ENCODE results near the gene LATS1. TPM values are rescaled to one million over a fixed set of nuclear protein-coding genes. Genes with fewer than 3 reads are reported as not detected.
A peak's percentile ranks its signal among the peaks of the same experiment; 100 is the strongest.
"Not testable (repeated sequence)": the region's sequence is repeated elsewhere in the genome, so short reads cannot be mapped to it uniquely, and the experiment has no call there.

The LATS1 gene
- total RNA-seq, 1 experiment from 2014 or later, result 8.5 TPM

DNA sequence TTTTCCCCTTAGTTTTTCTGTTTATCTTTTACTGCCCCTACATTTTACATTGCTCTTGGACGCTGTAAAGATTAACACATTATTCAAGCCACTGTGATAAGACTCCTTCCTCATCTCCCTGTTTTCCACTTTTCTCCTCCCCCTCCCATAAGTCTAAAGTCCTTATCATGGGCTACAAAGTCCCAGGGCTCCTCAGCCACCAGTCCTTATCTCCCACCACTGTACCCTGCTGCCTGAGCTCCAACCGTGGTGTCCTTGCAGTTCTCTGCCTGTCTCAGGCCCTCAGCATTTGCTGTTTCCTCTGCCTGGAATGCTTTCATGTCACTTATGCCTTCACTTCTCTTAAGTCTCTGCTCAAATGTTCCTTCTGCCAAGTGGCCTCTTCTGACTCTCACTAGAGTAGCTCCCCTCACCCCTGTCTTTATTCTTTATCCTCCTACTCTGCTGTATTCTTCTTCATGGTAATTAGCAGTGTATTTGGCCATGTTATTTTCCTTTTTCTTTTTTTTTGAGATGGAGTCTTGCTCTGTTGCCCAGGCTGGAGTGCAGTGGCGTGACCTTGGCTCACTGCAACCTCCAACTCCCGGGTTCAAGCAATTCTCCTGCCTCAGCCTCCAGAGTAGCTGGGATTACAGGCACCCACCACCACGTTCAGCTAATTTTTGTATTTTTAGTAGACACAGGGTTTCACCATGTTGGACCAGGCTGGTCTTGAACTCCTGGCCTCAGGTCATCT, 10.8 kb upstream of the LATS1 start:
- DNase-seq (ENCODE audit: low spot score), result no peak

DNA sequence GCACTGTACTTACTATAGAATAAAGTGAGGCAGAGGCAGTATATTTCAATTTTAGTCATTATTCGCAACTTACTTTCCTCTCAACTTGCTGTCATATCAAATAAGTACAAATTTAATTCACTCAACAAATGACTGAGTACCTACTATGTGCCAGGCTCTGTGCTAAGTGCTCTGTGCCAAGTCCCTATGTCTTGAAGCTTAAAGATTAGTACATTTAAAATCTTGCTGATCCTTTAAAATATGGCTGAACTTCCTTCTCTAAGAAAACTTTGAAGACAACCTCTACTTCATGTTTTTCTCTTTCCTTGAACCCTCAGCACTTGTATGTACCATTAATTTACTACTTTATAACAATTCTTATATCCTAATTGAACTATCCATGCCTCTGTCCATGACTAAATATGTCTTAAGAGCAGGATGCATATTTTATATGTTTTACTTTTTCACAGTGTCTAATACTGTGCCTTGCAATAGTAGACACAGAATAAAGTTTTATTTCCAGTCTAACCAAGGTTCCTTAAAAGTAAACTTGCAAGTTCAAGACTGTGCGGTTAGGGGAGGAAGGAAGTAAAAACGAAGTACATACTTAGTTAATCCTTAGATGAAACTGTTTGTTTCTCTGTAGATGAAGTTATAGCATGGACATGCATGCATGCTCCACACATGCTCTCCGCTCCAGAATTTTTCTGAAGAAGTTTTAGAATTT, 10.0 kb upstream of the LATS1 start:
- DNase-seq (ENCODE audit: low spot score), result no peak

DNA sequence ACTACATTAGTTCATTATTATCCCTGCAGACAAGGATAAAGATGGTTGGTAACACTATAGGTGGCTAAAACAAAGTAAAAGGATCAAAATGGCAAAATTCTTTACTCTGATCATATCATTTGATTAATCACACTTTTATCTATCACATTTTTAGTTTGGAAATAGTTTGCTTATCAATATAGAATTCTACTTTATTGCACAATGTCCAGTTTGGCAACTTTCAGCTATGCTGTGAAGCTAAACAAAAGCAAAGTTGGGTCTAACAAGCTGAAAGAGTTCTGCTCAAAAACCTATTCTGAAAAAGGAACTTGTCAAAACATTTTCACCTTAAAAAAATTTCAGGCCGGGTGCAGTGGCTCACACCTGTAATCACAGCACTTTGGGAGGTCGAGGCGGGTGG, 7.9 kb upstream of the LATS1 start:
- DNase-seq (ENCODE audit: low spot score), result no peak

- DNase-seq (ENCODE audit: low spot score), result peak; percentile 80
Measured at GRCh38 chr6:149723771-149724417, 6.0 kb upstream of the LATS1 start.

DNA sequence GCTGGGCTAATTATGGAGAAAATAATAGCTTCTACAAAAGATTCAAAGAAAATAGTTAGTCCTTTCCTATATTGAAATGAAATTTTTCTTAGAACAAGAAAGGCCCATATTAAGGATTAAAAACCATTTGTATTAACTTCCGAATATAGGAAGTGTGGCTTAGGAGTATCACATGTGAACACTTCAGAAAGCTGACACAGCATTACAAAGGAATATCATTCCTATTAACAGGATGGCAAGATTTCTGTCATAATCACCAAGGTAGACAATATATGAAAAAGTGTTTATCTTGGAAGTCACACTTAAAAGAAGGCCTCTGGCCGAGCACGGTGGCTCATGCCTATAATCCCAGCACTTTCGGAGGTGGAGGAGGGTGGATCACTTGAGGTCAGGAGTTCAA, 5.4 kb upstream of the LATS1 start:
- no peak for DNase-seq (ENCODE audit: low spot score)

GRCh38 chr6:149719531-149719930, 1.6 kb upstream of the LATS1 start:
- no peak for DNase-seq (ENCODE audit: low spot score)

- DNase-seq (ENCODE audit: low spot score), result no peak
Measured at GRCh38 chr6:149717255-149717587, 680 bp downstream of the LATS1 start.

DNA sequence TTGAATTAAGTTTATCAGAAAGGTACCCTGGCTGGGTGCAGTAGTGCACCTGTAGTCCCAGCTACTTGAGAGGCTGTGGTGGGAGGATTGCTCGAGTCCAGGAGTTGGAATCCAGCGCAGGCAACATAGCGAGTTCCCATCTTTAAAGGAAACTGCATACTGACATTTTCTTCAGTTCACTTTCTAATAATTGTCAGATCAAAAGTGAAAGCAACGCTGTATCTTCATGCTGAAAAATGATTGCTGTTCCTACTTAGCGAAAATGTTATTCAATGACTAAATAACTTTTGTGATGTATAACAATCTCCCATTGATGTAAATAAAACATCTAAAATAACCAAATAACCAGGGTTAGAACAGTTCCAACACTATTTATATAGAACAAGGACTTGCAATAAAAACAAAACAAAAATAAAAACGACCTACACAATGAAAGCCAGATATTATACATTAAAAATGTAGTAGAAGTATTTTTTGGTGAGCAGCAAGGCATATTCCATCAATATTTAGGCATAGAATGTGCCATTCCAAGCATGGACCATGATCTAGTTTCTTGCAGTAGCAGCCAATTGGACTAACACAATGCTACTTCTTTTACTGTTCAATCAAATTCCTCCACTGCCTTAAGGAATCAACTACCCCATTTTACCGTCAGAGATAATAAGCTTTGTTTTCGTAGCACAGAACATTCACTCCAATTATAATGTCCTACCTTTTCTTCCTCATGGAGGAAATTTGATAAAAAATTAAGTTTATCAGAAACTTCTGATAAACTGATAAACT, 1.5 kb downstream of the LATS1 start:
- DNase-seq (ENCODE audit: low spot score), result no peak

DNA sequence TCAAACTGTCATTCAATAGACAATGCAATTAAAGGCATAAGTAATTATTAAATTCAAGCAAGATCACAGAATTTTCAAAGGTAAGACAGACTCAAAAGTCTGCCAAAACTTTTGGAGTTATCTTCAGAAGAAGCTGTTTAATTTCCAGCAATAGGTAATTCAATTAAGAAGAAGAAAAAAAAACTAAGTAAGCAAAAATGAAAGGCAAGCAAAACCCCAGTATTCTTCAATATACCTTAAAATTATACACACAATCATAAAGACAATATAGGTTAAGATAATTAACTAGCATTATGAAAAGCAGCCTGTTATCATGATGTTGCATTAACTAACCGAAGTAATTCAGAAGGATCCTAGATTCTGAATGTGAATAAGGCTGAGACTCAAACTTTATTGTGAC, 3.5 kb downstream of the LATS1 start:
- no peak for DNase-seq (ENCODE audit: low spot score)

DNA sequence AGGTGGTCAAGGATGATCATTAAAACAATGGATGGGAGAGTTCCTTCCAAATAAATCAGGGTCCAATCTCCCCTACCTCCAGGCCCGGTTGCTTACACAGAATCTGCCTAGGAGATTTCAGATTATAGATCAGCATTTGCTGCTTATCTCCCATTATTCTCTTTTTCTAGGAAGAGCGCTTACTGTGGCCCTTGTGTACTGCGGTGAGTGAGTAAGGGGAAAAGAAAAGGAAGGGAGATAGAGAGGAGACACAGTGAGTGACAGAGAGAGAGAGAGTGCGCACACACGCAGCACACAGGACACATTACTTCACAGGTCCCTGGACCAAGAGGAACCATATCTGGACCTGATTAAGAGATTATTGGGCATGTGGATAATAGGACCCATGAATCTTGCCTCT, 6.2 kb downstream of the LATS1 start:
- DNase-seq (ENCODE audit: low spot score), result no peak

DNA sequence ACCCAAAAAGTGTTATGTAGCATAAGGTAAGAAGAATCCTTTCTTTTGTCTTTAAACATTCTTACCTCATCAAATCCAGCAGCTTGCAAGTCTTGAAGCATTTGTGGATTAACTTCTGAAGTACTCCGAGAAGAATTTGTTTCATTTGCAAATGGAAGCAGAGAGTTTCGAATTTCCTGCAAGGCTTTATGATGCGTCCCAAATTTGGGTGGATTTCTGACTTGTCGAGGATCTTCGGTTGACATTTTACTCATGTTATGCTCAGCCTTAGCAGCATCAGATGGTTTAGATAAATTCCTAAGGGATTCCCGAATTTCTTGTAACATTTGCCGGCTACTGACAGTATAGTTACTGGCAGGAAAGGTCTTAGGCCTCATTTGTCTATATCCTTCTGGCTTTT, 16.2 kb downstream of the LATS1 start:
- DNase-seq (ENCODE audit: low spot score), result no peak

DNA sequence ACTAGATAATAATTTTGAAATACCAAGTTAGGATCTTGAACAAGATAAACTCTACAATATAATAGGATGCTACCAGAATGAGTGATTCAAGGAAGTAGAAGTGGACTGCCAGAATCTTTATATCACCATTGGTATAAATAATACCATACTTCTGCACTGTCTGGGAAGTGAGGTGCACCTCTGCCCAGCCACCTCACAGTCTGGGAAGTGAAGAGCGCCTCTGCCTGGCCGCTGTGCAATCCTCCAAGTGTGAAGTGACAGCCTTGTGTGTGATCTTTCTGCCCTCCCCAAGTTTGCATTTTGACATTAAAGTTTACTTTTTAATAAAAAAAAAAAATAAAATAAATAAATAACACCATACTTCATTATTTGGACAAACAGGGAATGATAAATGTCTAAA, 18.8 kb downstream of the LATS1 start:
- no peak for DNase-seq (ENCODE audit: low spot score)

- no peak for DNase-seq (ENCODE audit: low spot score)
Measured at GRCh38 chr6:149698175-149698574, 19.7 kb downstream of the LATS1 start.

DNA sequence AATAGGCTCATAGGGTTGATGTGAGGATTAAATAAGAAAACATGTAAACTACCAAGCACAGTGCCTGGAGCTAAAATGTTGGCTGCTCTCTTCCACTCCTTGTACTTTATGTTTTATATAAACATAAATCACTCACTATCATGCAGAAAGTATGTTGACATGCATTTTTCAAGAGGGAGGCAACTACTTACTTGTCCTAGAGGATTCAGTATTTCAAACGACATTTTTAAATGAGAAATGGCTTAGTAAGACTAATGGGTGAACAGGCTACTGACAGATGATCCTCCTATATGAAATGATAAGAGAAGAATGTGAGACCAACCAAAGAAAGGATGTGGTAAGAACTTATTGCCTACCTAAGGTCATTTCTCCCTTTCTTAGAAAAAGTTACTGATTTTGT, 21.0 kb downstream of the LATS1 start:
- DNase-seq (ENCODE audit: low spot score), result no peak

- no peak for DNase-seq (ENCODE audit: low spot score)
Measured at GRCh38 chr6:149694921-149695320, 23.0 kb downstream of the LATS1 start.

DNA sequence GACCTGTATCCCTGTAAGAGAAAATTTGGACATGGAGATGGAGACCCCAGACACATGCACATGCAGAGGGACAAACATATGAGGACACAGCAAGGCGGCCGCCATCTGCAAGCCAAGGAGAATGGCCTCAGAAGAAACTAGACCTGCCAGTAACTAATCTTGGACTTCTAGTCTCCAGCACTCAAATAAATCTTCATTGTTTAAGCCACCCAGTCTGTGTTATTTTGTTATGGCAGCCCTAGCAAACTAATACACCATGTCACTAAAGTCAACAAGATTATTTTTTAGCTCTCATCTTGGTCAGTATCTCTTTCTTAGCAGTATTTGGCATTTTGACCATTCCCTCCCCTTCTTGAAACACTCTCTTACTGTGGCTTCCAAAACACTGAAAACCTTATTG, 26.7 kb downstream of the LATS1 start:
- no peak for DNase-seq (ENCODE audit: low spot score)

DNA sequence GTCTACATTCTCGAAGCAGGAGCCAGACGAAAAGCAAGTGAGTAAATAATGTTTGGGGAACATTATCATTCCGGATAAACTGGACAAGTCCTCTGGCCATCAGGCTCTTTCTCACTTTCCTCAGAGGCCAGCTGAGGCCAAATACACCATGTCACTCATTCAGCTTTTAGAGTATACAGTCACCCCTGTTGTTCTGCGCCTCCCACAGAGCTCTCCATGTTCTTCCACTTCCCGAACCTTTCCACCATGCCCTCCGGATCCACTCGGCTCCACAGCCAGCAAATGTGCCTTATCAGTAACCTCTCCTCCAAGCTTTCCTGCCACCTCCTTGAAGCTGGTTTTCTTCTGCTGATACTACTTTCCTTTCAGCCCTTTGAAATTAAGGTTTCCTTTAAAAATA, 31.7 kb downstream of the LATS1 start:
- DNase-seq (ENCODE audit: low spot score), result no peak

DNA sequence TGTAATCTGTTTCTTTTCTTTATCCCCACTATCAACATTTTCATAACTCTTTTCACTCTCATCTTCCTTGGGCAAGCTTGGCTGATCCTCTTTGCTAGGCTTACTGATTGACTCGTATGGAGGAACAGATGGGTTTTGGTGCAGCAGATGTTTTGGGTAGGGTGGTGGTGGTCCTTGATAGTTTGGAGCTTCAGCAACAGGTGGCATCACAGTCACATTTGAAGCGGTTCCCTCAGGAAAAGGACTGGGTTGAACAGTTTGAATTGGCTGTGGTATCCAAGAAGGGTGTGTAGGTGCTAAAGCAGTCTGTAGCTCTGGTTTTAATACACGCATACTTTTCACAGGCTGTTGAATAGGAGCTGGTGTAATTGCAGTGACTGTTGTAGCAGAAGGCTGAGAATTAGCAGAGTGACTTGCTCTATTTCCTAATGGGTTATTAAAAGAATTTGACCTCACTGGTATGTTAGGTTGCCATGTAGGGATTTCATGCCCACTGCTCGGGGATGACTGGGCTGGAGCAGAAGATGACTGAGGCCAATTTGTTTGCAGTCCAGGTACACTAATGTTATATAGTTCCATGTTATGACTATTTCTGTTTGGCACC, 34.5 kb downstream of the LATS1 start:
- DNase-seq (ENCODE audit: low spot score), result no peak

- DNase-seq (ENCODE audit: low spot score), result not testable (repeated sequence)
Measured at GRCh38 chr6:149681845-149682244, 36.1 kb downstream of the LATS1 start.

DNA sequence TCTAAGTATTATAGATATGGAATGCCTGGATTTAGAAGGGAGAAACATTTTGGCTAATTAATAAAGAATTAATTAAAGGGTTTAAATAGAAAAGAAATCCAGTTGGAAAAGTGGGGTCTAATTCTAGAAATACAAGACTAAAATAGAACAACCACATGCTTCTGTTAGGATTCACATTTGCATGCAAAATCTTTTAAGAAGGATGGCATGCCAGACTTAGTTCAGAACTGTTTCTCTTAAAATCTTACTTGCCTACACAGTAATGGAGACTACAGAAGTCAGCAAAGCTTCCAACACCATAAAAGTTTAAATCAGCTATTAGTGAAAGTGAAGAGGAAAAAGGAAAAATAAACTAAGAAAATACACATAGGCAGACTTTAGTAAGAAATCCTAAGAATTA, 36.7 kb downstream of the LATS1 start:
- no peak for DNase-seq (ENCODE audit: low spot score)

- no peak for DNase-seq (ENCODE audit: low spot score)
Measured at GRCh38 chr6:149680503-149680902, 37.4 kb downstream of the LATS1 start.

- not testable (repeated sequence) for DNase-seq (ENCODE audit: low spot score)
Measured at GRCh38 chr6:149672265-149672664, 45.6 kb downstream of the LATS1 start.
